Measurements from ENCODE around the gene VPS45. TPM values are rescaled to one million over a fixed set of nuclear protein-coding genes. Genes with fewer than 3 reads are reported as not detected.

VPS45 gene
- polyA plus RNA-seq, 1 of the 3 experiments (the other 2 are of a cell fraction) = 31.5 TPM

GRCh38 chr1:150094734-150095265, 27.2 kb downstream of the VPS45 start:
- ChIA-PET POLR2A (no interaction called here), CTCF (interaction anchor here (0.8 to 1.3 kb wide), 4 partner anchors 9 to 99 kb away, joined by 3 to 5 read pairs (median 3); no protein-coding TSS in a partner anchor)
- no peak overlapping the region for H3K9ac ChIP-seq
- no peak for DNase-seq
- WGBS (ENCODE audit: low lambda C conversion rate) = 94% methylated on average over 3 of the region's 3 CpGs
- H3K4me1 ChIP-seq (ENCODE audit: control insufficient read depth in 1 of 2, insufficient read depth in 2 of 2, low read depth in 1 of 2, low read length in 1 of 2) = peaks cover 0 to 5% of the 10 kb centered on the region in 2 experiments; a peak in 2 of 4 replicates
- TF ChIP-seq GABPA (IDR thresholded peaks at IDR 0.05; ENCODE audit: low read depth) (no peak), ELF1 (IDR thresholded peaks at IDR 0.05) (no peak), SMC3 (IDR thresholded peaks at IDR 0.05; ENCODE audit: low read depth, low read length) (no peak), TCF12 (IDR thresholded peaks at IDR 0.05) (no peak), EZH2phosphoT487 (IDR thresholded peaks at IDR 0.05; ENCODE audit: borderline replicate concordance, low read depth) (no peak), YY1 (IDR thresholded peaks at IDR 0.05; ENCODE audit: low read depth) (no peak), FOXM1 (IDR thresholded peaks at IDR 0.05; ENCODE audit: low read depth) (no peak), IRF3 (IDR thresholded peaks at IDR 0.05; ENCODE audit: low read depth, low read length) (no peak), FOXJ3 (CRISPR knock-in tag; IDR thresholded peaks at IDR 0.05) (no peak), RCOR1 (IDR thresholded peaks at IDR 0.05; ENCODE audit: low read length) (no peak), ZBTB33 (IDR thresholded peaks at IDR 0.05; ENCODE audit: borderline replicate concordance, low read depth) (no peak), SIN3A (IDR thresholded peaks at IDR 0.05; ENCODE audit: borderline replicate concordance, low read depth, low read length) (no peak), POLR2AphosphoS5 (IDR thresholded peaks at IDR 0.05; ENCODE audit: low read depth, low read length) (no peak), MXI1 (IDR thresholded peaks at IDR 0.05; ENCODE audit: low read depth, low read length) (no peak)
- TF ChIP-seq, protein P1, sequence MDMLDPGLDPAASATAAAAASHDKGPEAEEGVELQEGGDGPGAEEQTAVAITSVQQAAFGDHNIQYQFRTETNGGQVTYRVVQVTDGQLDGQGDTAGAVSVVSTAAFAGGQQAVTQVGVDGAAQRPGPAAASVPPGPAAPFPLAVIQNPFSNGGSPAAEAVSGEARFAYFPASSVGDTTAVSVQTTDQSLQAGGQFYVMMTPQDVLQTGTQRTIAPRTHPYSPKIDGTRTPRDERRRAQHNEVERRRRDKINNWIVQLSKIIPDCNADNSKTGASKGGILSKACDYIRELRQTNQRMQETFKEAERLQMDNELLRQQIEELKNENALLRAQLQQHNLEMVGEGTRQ (IDR thresholded peaks at IDR 0.05; ENCODE audit: borderline replicate concordance, low read depth, low read length) = no peak
- TF ChIP-seq, protein P2, sequence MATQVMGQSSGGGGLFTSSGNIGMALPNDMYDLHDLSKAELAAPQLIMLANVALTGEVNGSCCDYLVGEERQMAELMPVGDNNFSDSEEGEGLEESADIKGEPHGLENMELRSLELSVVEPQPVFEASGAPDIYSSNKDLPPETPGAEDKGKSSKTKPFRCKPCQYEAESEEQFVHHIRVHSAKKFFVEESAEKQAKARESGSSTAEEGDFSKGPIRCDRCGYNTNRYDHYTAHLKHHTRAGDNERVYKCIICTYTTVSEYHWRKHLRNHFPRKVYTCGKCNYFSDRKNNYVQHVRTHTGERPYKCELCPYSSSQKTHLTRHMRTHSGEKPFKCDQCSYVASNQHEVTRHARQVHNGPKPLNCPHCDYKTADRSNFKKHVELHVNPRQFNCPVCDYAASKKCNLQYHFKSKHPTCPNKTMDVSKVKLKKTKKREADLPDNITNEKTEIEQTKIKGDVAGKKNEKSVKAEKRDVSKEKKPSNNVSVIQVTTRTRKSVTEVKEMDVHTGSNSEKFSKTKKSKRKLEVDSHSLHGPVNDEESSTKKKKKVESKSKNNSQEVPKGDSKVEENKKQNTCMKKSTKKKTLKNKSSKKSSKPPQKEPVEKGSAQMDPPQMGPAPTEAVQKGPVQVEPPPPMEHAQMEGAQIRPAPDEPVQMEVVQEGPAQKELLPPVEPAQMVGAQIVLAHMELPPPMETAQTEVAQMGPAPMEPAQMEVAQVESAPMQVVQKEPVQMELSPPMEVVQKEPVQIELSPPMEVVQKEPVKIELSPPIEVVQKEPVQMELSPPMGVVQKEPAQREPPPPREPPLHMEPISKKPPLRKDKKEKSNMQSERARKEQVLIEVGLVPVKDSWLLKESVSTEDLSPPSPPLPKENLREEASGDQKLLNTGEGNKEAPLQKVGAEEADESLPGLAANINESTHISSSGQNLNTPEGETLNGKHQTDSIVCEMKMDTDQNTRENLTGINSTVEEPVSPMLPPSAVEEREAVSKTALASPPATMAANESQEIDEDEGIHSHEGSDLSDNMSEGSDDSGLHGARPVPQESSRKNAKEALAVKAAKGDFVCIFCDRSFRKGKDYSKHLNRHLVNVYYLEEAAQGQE (IDR thresholded peaks at IDR 0.05; ENCODE audit: low read depth, low read length) = no peak
- TF ChIP-seq, protein P3, sequence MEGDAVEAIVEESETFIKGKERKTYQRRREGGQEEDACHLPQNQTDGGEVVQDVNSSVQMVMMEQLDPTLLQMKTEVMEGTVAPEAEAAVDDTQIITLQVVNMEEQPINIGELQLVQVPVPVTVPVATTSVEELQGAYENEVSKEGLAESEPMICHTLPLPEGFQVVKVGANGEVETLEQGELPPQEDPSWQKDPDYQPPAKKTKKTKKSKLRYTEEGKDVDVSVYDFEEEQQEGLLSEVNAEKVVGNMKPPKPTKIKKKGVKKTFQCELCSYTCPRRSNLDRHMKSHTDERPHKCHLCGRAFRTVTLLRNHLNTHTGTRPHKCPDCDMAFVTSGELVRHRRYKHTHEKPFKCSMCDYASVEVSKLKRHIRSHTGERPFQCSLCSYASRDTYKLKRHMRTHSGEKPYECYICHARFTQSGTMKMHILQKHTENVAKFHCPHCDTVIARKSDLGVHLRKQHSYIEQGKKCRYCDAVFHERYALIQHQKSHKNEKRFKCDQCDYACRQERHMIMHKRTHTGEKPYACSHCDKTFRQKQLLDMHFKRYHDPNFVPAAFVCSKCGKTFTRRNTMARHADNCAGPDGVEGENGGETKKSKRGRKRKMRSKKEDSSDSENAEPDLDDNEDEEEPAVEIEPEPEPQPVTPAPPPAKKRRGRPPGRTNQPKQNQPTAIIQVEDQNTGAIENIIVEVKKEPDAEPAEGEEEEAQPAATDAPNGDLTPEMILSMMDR (IDR thresholded peaks at IDR 0.05) = no peak
- H3K9me2 ChIP-seq = no peaks in the 10 kb centered on the region
- H4K20me1 ChIP-seq (ENCODE audit: insufficient read depth) = no peaks in the 10 kb centered on the region
- H3K79me2 ChIP-seq (ENCODE audit: insufficient read depth) = no peaks in the 10 kb centered on the region
- no peaks in the 10 kb centered on the region for H3K9me3 ChIP-seq
- H3K36me3 ChIP-seq (replicated peaks in 1 of 2; ENCODE audit: control insufficient read depth in 1 of 2, insufficient read depth in 2 of 2, low read length in 1 of 2) = peaks cover 71 to 75% of the 10 kb centered on the region in 2 experiments
- H3K27ac ChIP-seq (ENCODE audit: low read depth in 2 of 2, low read length in 1 of 2) = no peak overlapping the region
- H3K27me3 ChIP-seq (ENCODE audit: insufficient read depth) = no peaks in the 10 kb centered on the region
- H2AFZ ChIP-seq (ENCODE audit: low read depth) = no peak overlapping the region
- no peaks in the 10 kb centered on the region for H3F3A ChIP-seq (replicated peaks; ENCODE audit: insufficient read depth)
- no peak overlapping the region for H3K4me2 ChIP-seq
- H3K4me3 ChIP-seq (ENCODE audit: low read depth in 2 of 2, low read length in 1 of 2) = no peak overlapping the region
